Subcutaneous adipose tissue (tissue), 4 donors: ENCODE measurements around the gene CNNM3. TPM values are rescaled to one million over a fixed set of nuclear protein-coding genes. Genes with fewer than 3 reads are reported as not detected.

Experiments
- CTCF ChIP-seq: fragments of 450-650 bp; IDR thresholded peaks from one replicate; pipeline ENCODE4 v1.5.1; 2016; ENCODE audit warnings: low read depth, mild to moderate bottlenecking, control low read depth, antibody characterized with exemption, moderate library complexity
- total RNA-seq, 4 donors: library from RNA; depleted of rRNA; stranded (reverse); fragments of >200 nt; gene quantifications; one replicate each; pipeline ENCODE4 v1.1.0, GENCODE V29; 2016

The CNNM3 gene
- total RNA-seq, 4 donors from 2014 or later, result 4.4 to 21.1 (median 8.5) TPM

GRCh38 chr2:96815326-96816126 lies 542 bp upstream of the CNNM3 start:
- no peak for TF ChIP-seq CTCF

GRCh38 chr2:96816836-96817702 lies 1.0 kb downstream of the CNNM3 start:
- no peak for TF ChIP-seq CTCF

GRCh38 chr2:96817882-96818281 lies 1.8 kb downstream of the CNNM3 start:
- TF ChIP-seq CTCF, result no peak

- no peak for TF ChIP-seq CTCF
Observed at GRCh38 chr2:96819128-96819875, 3.2 kb downstream of the CNNM3 start.

GRCh38 chr2:96819876-96820511 lies 3.9 kb downstream of the CNNM3 start:
- TF ChIP-seq CTCF, result no peak

GRCh38 chr2:96821113-96821675 lies 5.1 kb downstream of the CNNM3 start:
- TF ChIP-seq CTCF, result no peak
